Natural killer cell (primary cell): ENCODE data around the gene XIRP2. TPM values are rescaled to one million over a fixed set of nuclear protein-coding genes. Genes with fewer than 3 reads are reported as not detected.

Experiments
- ATAC-seq, 3 donors: fragments of 150-1000 bp in 2 of 3; fragments of 200-7000 bp in 1 of 3; cut with Tn5 transposase; 1 replicate in 1 of 3; 2 replicates in 2 of 3; pipeline ENCODE4 v1.10.0; 2021; ENCODE audit warnings: mild to moderate bottlenecking in 2 of 3, moderate library complexity in 2 of 3
- DNase-seq, 2 donors: peaks; one replicate each; pipeline versions ENCODE4 v3.0.0 to v3.0.0-alpha.2; 2013 to 2021; ENCODE audit warnings: mixed read lengths in 1 of 2
- H3K27ac ChIP-seq: one replicate; pipeline ENCODE4 v1.5.1; 2013; ENCODE audit warnings: mild to moderate bottlenecking, low read length
- H3K27me3 ChIP-seq: one replicate; pipeline ENCODE4 v1.6.1; 2013; ENCODE audit warnings: low read length; ENCODE audit not compliant: control insufficient read depth, insufficient read depth
- H3K36me3 ChIP-seq: one replicate; pipeline ENCODE4 v1.6.1; 2013; ENCODE audit warnings: low read length; ENCODE audit not compliant: control insufficient read depth, insufficient read depth
- H3K4me1 ChIP-seq: one replicate; pipeline ENCODE4 v1.6.1; 2013; ENCODE audit warnings: low read length; ENCODE audit not compliant: control insufficient read depth, insufficient read depth
- H3K4me3 ChIP-seq: one replicate; pipeline ENCODE4 v1.5.1; 2013; ENCODE audit warnings: low read length
- H3K9me3 ChIP-seq: one replicate; pipeline ENCODE4 v1.6.1; 2013; ENCODE audit warnings: low read length; ENCODE audit not compliant: control insufficient read depth, insufficient read depth
- H3K27ac Mint-ChIP-seq, 2 donors: one replicate each; pipeline ENCODE4 v1.8.0; 2022; ENCODE audit warnings: mild to moderate bottlenecking in 2 of 2, mixed read lengths in 2 of 2, moderate library complexity in 1 of 2
- H3K27me3 Mint-ChIP-seq, 2 donors: one replicate each; pipeline ENCODE4 v1.8.0; 2022; ENCODE audit warnings: low read depth in 2 of 2, mixed read lengths in 2 of 2
- H3K36me3 Mint-ChIP-seq: one replicate; pipeline ENCODE4 v1.8.0; 2022; ENCODE audit warnings: mixed read lengths
- H3K4me1 Mint-ChIP-seq, 2 donors: one replicate each; pipeline ENCODE4 v1.8.0; 2022; ENCODE audit warnings: mixed read lengths in 2 of 2
- H3K4me3 Mint-ChIP-seq: one replicate; pipeline ENCODE4 v1.8.0; 2022; ENCODE audit warnings: mild to moderate bottlenecking, moderate library complexity, mixed read lengths
- H3K9me3 Mint-ChIP-seq, 2 donors: one replicate each; pipeline ENCODE4 v1.8.0; 2022; ENCODE audit warnings: mixed read lengths in 2 of 2
- CTCF ChIP-seq: fragments of 200-600 bp; IDR thresholded peaks from one replicate; pipeline ENCODE4 v1.8.0; 2022; ENCODE audit warnings: antibody characterized with exemption
- WGBS: methylation state at CpG from one replicate; pipeline ENCODE4 v1.1.7; 2013; ENCODE audit warnings: missing lambda C conversion rate; ENCODE audit not compliant: insufficient coverage; 5-methylcytosine and 5-hydroxymethylcytosine counted together
- intact Hi-C: fragments of 100-400 bp; cut with micrococcal nuclease; formaldehyde crosslinking; loops from one replicate; pipeline ENCODE4 v1.14.2; 2022
- total RNA-seq, 4 donors: library from RNA; stranded (reverse); fragments of 120-200 nt in 1 of 4; gene quantifications; one replicate each; pipeline versions ENCODE4 v1.2.3 to v1.2.4, GENCODE V29; 2013 to 2022

Gene XIRP2
- total RNA-seq, 3 donors from 2014 or later (not counting 1 experiment from before 2014, with no cell fraction given): 0.16 TPM; not detected in 2

GRCh38 chr2:167292430-167293171 is 404.3 kb downstream of the XIRP2 start, which contains the start of gene B3GALT1:
B3GALT1 (plus strand) TSS chr2:167293001.
- intact Hi-C loops: no loop called here
- no peak within 1 kb of the TSS for H3K27ac ChIP-seq
- ATAC-seq (peak; percentile 77 to 90 (median 90)), DNase-seq (peak; percentile 27 to 57)
- peak within 1 kb of the TSS; percentile 39 for H3K4me3 ChIP-seq
- no peak for TF ChIP-seq CTCF
- no peaks in the 10 kb centered on the region for H3K9me3 ChIP-seq
- Mint-ChIP-seq H3K27ac (no peak within 1 kb of the TSS), H3K9me3 (peaks cover 2 to 3% of the 10 kb centered on the region in 2 donors), H3K4me3 (peak within 1 kb of the TSS; percentile 90), H3K36me3 (no peaks in the 10 kb centered on the region), H3K27me3 (peaks cover 20 to 25% of the 10 kb centered on the region in 2 donors), H3K4me1 (peaks cover 14 to 17% of the 10 kb centered on the region in 2 donors)
- WGBS: under 1% methylated on average over 79 of the region's 79 CpGs
- H3K4me1 ChIP-seq: peaks cover 15% of the 10 kb centered on the region
- H3K36me3 ChIP-seq: no peaks in the 10 kb centered on the region
- H3K27me3 ChIP-seq: peaks cover 30% of the 10 kb centered on the region

GRCh38 chr2:167293172-167293781 is 405.0 kb downstream of the XIRP2 start:
- Histone ChIP-seq H3K27me3 (peaks cover 30% of the 10 kb centered on the region), H3K36me3 (no peaks in the 10 kb centered on the region), H3K4me1 (peaks cover 15% of the 10 kb centered on the region), H3K9me3 (no peaks in the 10 kb centered on the region), H3K27ac (no peak overlapping the region), H3K4me3 (peak overlapping the region; percentile 14)
- peaks cover 20 to 25% of the 10 kb centered on the region in 2 donors for H3K27me3 Mint-ChIP-seq
- H3K9me3 Mint-ChIP-seq: peaks cover 0 to 3% of the 10 kb centered on the region in 2 donors
- ATAC-seq (peak in 1 of 3 donors; percentile 22), DNase-seq (peak in 1 of 2 donors; percentile 7)
- H3K36me3 Mint-ChIP-seq: no peaks in the 10 kb centered on the region
- H3K4me3 Mint-ChIP-seq: peak overlapping the region; percentile 90
- WGBS: 1% methylated on average over 68 of the region's 68 CpGs
- peaks cover 14 to 17% of the 10 kb centered on the region in 2 donors for H3K4me1 Mint-ChIP-seq
- no peak overlapping the region for H3K27ac Mint-ChIP-seq
- no peak for TF ChIP-seq CTCF
- intact Hi-C loops: no loop called here

GRCh38 chr2:167293943-167294775 is 405.9 kb downstream of the XIRP2 start:
- H3K9me3 ChIP-seq: no peaks in the 10 kb centered on the region
- H3K4me1 ChIP-seq: peaks cover 15% of the 10 kb centered on the region
- H3K27ac Mint-ChIP-seq: no peak overlapping the region
- H3K4me3 ChIP-seq: no peak overlapping the region
- H3K27ac ChIP-seq: no peak overlapping the region
- H3K36me3 Mint-ChIP-seq: no peaks in the 10 kb centered on the region
- peak overlapping the region; percentile 72 for H3K4me3 Mint-ChIP-seq
- H3K4me1 Mint-ChIP-seq: peaks cover 14 to 17% of the 10 kb centered on the region in 2 donors
- peaks cover 17 to 21% of the 10 kb centered on the region in 2 donors for H3K27me3 Mint-ChIP-seq
- DNase-seq (no peak), ATAC-seq (no peak)
- TF ChIP-seq CTCF: no peak
- WGBS: 6% methylated on average over 39 of the region's 39 CpGs
- H3K36me3 ChIP-seq: no peaks in the 10 kb centered on the region
- H3K9me3 Mint-ChIP-seq: peaks cover 0 to 2% of the 10 kb centered on the region in 2 donors
- intact Hi-C loops: no loop called here
- H3K27me3 ChIP-seq: peaks cover 30% of the 10 kb centered on the region
